Measurements from ENCODE around the gene GJC1. TPM values are rescaled to one million over a fixed set of nuclear protein-coding genes. Genes with fewer than 3 reads are reported as not detected.

Gene GJC1
- polyA plus RNA-seq, 1 donor from 2014 or later: 8.0 TPM

DNA sequence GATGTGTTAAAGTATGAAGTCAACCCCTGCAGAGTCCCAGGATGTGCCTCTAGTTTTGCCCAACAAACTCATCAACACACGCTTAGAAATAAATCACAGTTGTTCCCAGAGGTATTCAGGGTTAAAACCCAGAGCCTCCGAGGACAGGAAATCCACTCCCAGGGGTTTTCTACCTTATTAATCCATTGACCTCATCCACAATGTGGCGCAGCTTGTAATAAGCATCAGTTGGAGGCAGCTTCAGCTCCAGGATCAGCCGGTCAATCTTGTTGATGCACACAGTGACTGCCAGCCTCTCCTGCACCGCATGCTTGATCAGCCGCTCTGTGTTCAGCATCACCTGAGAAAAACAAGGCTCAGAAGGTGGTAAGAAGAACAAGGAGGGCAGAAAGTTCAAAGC, 45.7 kb upstream of the GJC1 start:
- Histone ChIP-seq H3K4me2 (ENCODE audit: low read length) (no peak overlapping the region), H3K9ac (ENCODE audit: low read length) (no peak overlapping the region), H3K27me3 (ENCODE audit: insufficient read depth, low read depth, low read length) (no peaks in the 10 kb centered on the region), H3K27ac (ENCODE audit: low read length) (no peak overlapping the region), H3K79me2 (replicated peaks; ENCODE audit: insufficient read depth, low read length) (no peaks in the 10 kb centered on the region), H3K9me2 (ENCODE audit: insufficient read depth, low read length) (no peaks in the 10 kb centered on the region), H3K36me3 (ENCODE audit: insufficient read depth, low read length) (no peaks in the 10 kb centered on the region), H2AFZ (ENCODE audit: low read depth, low read length) (no peak overlapping the region), H3F3A (ENCODE audit: insufficient read depth, low read length, poor library complexity, severe bottlenecking) (no peaks in the 10 kb centered on the region), H3K9me3 (ENCODE audit: low read length) (no peaks in the 10 kb centered on the region), H4K20me1 (ENCODE audit: insufficient read depth) (no peaks in the 10 kb centered on the region), H3K4me3 (ENCODE audit: low read length) (no peak overlapping the region)
- TF ChIP-seq EZH2 (IDR thresholded peaks at IDR 0.05; ENCODE audit: borderline replicate concordance, insufficient read depth, low read length, poor library complexity, severe bottlenecking) (no peak), MXI1 (conservative IDR thresholded peaks at IDR 0.05; ENCODE audit: poor library complexity, severe bottlenecking) (no peak), RAD21 (conservative IDR thresholded peaks at IDR 0.05) (no peak), TAF1 (IDR thresholded peaks at IDR 0.05; ENCODE audit: low read depth) (no peak), SMC3 (conservative IDR thresholded peaks at IDR 0.05; ENCODE audit: poor library complexity) (no peak)
- TF ChIP-seq, protein P1, sequence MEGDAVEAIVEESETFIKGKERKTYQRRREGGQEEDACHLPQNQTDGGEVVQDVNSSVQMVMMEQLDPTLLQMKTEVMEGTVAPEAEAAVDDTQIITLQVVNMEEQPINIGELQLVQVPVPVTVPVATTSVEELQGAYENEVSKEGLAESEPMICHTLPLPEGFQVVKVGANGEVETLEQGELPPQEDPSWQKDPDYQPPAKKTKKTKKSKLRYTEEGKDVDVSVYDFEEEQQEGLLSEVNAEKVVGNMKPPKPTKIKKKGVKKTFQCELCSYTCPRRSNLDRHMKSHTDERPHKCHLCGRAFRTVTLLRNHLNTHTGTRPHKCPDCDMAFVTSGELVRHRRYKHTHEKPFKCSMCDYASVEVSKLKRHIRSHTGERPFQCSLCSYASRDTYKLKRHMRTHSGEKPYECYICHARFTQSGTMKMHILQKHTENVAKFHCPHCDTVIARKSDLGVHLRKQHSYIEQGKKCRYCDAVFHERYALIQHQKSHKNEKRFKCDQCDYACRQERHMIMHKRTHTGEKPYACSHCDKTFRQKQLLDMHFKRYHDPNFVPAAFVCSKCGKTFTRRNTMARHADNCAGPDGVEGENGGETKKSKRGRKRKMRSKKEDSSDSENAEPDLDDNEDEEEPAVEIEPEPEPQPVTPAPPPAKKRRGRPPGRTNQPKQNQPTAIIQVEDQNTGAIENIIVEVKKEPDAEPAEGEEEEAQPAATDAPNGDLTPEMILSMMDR (IDR thresholded peaks at IDR 0.05; ENCODE audit: poor library complexity, severe bottlenecking): no peak

- TF ChIP-seq, protein P1 (IDR thresholded peaks at IDR 0.05; ENCODE audit: poor library complexity, severe bottlenecking): no peak
- H4K20me1 ChIP-seq (ENCODE audit: insufficient read depth): no peaks in the 10 kb centered on the region
- no peak overlapping the region for H3K4me2 ChIP-seq (ENCODE audit: low read length)
- H3F3A ChIP-seq (ENCODE audit: insufficient read depth, low read length, poor library complexity, severe bottlenecking): no peaks in the 10 kb centered on the region
- H2AFZ ChIP-seq (ENCODE audit: low read depth, low read length): no peak overlapping the region
- H3K9me3 ChIP-seq (ENCODE audit: low read length): no peaks in the 10 kb centered on the region
- H3K9me2 ChIP-seq (ENCODE audit: insufficient read depth, low read length): no peaks in the 10 kb centered on the region
- H3K27me3 ChIP-seq (ENCODE audit: insufficient read depth, low read depth, low read length): no peaks in the 10 kb centered on the region
- H3K4me3 ChIP-seq (ENCODE audit: low read length): no peak overlapping the region
- H3K9ac ChIP-seq (ENCODE audit: low read length): no peak overlapping the region
- peaks cover 4% of the 10 kb centered on the region for H3K36me3 ChIP-seq (ENCODE audit: insufficient read depth, low read length)
- H3K79me2 ChIP-seq (replicated peaks; ENCODE audit: insufficient read depth, low read length): no peaks in the 10 kb centered on the region
- no peak overlapping the region for H3K27ac ChIP-seq (ENCODE audit: low read length)
These were observed 42.2 kb upstream of the GJC1 start for GRCh38 chr17:44872131-44872768.

DNA sequence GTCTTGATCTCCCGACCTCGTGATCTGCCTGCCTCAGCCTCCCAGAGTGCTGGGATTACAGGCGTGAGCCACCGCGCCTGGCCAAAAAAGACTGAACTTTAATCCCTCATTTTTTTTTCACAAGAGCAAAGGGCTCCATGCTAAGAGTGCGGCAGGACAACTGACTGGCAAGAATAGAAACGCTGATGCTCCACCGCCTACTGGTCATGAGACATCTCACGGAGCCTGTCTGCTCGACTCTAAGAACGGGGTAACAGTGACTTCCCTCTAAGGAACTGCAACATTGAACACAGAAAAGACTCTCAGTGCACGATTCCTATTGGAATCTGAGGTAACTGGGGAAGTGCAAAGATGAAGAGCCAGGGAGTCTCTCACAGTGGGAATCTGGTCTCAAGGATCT, 41.5 kb upstream of the GJC1 start:
- Histone ChIP-seq H4K20me1 (ENCODE audit: insufficient read depth) (no peaks in the 10 kb centered on the region), H3K9ac (ENCODE audit: low read length) (no peak overlapping the region), H3K9me3 (ENCODE audit: low read length) (no peaks in the 10 kb centered on the region), H3K27me3 (ENCODE audit: insufficient read depth, low read depth, low read length) (no peaks in the 10 kb centered on the region), H2AFZ (ENCODE audit: low read depth, low read length) (no peak overlapping the region), H3K4me2 (ENCODE audit: low read length) (no peak overlapping the region), H3K9me2 (ENCODE audit: insufficient read depth, low read length) (no peaks in the 10 kb centered on the region), H3F3A (ENCODE audit: insufficient read depth, low read length, poor library complexity, severe bottlenecking) (no peaks in the 10 kb centered on the region), H3K79me2 (replicated peaks; ENCODE audit: insufficient read depth, low read length) (no peaks in the 10 kb centered on the region), H3K36me3 (ENCODE audit: insufficient read depth, low read length) (peaks cover 4% of the 10 kb centered on the region), H3K27ac (ENCODE audit: low read length) (no peak overlapping the region), H3K4me3 (ENCODE audit: low read length) (no peak overlapping the region)
- no peak for TF ChIP-seq TAF1 (IDR thresholded peaks at IDR 0.05; ENCODE audit: low read depth)
- TF ChIP-seq MXI1 (conservative IDR thresholded peaks at IDR 0.05; ENCODE audit: poor library complexity, severe bottlenecking): no peak
- no peak for TF ChIP-seq EP300 (conservative IDR thresholded peaks at IDR 0.05; ENCODE audit: poor library complexity, severe bottlenecking)
- TF ChIP-seq RAD21 (conservative IDR thresholded peaks at IDR 0.05): no peak
- TF ChIP-seq, protein P2, sequence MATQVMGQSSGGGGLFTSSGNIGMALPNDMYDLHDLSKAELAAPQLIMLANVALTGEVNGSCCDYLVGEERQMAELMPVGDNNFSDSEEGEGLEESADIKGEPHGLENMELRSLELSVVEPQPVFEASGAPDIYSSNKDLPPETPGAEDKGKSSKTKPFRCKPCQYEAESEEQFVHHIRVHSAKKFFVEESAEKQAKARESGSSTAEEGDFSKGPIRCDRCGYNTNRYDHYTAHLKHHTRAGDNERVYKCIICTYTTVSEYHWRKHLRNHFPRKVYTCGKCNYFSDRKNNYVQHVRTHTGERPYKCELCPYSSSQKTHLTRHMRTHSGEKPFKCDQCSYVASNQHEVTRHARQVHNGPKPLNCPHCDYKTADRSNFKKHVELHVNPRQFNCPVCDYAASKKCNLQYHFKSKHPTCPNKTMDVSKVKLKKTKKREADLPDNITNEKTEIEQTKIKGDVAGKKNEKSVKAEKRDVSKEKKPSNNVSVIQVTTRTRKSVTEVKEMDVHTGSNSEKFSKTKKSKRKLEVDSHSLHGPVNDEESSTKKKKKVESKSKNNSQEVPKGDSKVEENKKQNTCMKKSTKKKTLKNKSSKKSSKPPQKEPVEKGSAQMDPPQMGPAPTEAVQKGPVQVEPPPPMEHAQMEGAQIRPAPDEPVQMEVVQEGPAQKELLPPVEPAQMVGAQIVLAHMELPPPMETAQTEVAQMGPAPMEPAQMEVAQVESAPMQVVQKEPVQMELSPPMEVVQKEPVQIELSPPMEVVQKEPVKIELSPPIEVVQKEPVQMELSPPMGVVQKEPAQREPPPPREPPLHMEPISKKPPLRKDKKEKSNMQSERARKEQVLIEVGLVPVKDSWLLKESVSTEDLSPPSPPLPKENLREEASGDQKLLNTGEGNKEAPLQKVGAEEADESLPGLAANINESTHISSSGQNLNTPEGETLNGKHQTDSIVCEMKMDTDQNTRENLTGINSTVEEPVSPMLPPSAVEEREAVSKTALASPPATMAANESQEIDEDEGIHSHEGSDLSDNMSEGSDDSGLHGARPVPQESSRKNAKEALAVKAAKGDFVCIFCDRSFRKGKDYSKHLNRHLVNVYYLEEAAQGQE (IDR thresholded peaks at IDR 0.05; ENCODE audit: borderline replicate concordance): no peak
- no peak for TF ChIP-seq POLR2AphosphoS5 (IDR thresholded peaks at IDR 0.05)
- TF ChIP-seq, protein P1 (IDR thresholded peaks at IDR 0.05; ENCODE audit: poor library complexity, severe bottlenecking): no peak
- no peak for TF ChIP-seq SMC3 (conservative IDR thresholded peaks at IDR 0.05; ENCODE audit: poor library complexity)
- no peak for TF ChIP-seq EZH2 (IDR thresholded peaks at IDR 0.05; ENCODE audit: borderline replicate concordance, insufficient read depth, low read length, poor library complexity, severe bottlenecking)
